ENCODE results near the gene WHRN.

The WHRN gene

DNA sequence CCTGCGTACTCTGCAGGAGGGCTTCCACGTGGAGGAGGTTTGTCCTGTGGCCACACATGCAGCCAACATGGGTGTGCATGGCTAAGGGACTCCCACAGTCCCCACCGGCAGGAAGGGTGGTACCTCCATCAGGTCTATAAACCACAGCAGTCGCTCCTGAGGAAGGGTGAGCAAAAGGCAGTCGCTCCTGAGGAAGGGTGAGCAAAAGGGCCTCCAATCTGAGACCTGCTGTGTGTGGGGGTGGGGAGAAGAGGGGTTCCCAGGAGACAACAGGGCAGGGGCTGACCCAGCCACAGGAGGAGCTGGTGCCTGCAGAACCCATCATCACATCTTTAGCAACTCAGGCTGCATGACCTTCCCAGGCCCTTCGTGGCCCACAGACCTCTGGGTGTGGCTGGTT, 87.2 kb downstream of the WHRN start:
- no peak for DNase-seq (ENCODE audit: low spot score)

DNA sequence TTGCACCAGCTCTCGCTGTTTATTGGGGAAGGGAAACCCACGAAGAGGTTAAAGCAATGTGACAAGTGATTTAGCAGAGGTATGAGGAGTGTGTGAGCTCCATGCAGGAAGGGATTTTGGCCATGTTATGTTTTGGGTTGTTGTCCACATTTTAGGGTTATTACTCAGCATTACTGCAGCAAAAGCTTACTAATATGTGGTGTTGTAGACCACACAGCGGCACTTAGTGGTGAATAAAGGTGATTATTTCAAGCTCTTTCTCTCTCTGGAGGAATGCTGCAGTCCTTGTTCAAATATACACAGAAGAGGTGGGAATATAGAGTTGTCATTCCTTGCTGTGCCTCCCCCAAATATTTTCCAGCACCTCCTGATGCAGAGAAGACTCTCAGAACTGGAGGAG, 87.8 kb downstream of the WHRN start:
- DNase-seq (ENCODE audit: low spot score) = no peak

DNA sequence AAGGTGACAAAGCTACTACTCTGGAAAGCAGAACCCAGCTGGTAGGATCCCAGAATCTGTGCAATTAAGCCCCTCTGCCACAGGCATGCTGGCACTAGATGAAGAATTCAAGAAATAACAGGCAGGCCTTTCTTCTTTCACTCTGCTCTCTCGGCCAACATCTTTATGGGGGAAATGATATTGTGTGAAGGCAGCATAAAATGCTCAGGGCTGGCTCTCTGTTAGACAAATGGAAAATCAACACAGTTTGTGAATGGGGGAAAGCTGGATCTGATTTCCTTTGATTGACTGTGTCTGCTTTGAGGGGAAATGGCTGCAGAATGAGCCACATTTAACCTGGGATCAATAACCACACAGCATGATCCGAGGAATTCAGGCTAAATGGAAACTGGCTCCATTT, 88.4 kb downstream of the WHRN start:
- no peak for DNase-seq (ENCODE audit: low spot score)

DNA sequence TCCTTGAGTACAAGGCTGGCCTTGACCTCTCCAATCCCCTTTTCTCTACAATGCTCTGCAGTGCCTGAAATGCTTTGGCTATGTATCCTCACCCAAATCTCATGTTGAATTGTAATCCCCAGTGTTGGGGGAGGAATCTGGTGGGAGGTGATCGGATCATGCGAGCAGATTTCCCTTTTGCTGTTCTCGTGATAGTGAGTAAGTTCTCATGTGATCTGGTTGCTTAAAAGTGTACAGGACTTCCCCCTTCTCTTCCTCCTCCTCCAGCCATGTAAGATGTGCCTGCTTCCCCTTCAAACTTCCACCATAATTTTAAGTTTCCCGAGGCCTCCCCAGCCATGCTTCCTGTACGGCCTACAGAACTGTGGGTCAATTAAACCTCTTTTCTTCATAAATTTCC, 89.0 kb downstream of the WHRN start:
- DNase-seq (ENCODE audit: low spot score) = no peak

DNA sequence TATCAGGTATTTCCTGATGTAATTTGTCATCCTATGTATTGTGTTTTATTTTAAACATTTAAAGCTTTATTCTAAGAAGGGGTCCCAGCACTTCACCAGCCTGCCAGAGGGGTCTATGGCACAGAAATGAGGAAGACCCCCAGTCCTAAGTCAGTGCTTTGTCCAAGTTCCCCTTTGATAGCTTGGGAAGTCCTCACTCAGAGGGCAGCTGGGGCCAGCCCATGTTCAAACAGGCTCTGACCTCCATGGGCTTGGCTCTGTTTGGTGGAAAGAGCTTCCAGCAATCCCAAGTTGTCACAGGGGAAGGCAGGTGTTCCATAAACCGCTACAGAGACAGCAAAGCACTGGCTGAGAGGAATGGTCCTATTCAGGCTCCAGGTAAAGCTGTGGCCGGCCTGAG, 90.9 kb downstream of the WHRN start:
- DNase-seq (ENCODE audit: low spot score) = no peak

DNA sequence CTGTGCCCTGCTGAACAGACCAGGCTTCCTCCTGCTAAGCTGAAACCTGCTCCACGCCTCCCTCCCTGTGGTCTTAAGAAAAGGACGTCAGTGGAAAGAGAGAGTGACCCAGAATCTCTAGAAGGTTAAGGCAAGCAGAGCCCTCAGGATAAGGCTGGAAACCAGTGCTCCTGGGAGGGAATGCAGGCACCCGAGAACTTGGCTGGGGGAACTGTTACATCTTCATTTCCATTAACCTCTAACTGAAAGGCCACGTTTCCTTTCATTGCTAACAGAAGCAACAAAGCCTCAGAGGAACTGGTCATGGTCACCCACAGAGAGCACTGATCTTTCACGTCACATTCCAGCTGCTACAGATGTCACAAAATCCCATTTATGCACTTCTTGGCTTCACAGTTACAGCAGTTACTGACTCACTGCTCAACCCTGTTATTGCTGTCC, 91.4 kb downstream of the WHRN start:
- DNase-seq (ENCODE audit: low spot score) = no peak

DNA sequence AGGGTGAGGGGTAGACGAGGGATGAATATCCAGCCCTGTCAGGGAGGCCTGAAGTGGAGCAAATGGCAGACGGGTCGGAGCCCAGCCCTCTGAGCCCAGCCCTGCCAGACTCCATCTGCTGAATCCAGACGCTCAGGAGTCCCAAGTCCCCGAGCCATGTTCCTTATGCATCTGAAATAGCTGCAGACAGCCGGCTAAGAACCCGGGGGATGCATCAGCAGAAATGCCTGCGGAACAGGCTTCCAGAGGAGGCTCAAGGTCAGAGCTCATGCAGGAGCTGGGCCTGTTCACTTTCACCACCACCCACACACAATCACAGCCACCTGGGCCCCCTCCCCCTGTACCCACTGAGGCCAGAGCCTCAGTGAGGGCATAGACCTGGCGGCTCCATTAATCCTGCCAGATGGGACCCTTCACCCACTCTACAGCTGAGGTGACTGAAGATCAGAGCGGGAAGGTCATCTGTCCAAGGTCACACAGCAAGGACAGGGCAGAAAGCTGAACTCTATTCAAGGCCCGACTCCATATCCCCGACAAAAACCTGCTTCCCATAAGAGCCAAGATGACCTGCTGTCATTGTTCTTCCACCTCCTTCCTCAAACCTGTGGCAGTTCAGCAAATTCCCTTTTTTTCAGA, 93.1 kb downstream of the WHRN start:
- no peak for DNase-seq (ENCODE audit: low spot score)

DNA sequence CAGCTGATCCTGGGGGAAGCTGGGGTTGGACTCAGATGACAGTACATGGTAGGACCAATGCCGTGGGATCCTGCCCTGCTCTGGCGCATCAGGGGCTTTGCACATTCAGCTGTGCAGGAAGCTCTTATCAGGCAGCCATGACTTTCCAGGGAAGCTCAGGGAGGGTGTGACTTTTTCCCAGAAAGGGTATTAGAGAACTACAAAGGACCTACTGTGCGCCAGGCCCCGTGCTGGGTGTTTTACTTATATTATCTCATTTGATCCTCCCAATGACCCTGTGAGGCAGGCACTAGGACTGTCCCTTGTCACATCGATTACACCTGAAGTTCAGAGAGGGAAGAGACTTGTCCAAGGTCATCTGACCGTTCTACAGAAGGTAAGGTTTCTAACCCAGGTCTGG, 93.8 kb downstream of the WHRN start:
- DNase-seq (ENCODE audit: low spot score) = no peak

DNA sequence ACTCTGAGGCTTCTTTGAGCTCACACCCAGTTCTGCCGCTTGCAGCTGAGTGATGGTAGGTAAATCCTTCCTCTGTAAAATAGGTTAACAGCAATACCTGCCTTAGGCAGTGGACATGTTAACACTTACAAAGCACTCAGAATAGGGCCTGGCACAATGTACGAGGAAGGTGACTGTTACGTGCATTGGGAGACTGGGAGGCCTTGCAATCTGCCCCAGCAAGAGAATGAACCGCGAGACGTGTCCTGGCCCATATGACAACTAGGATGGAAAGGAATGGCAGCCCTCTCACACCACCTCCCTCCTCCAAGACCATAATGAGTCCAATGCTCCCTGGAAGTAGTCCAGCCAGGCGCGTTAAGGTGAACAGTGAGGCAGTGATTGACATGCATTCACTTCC, 94.4 kb downstream of the WHRN start:
- DNase-seq (ENCODE audit: low spot score) = no peak

DNA sequence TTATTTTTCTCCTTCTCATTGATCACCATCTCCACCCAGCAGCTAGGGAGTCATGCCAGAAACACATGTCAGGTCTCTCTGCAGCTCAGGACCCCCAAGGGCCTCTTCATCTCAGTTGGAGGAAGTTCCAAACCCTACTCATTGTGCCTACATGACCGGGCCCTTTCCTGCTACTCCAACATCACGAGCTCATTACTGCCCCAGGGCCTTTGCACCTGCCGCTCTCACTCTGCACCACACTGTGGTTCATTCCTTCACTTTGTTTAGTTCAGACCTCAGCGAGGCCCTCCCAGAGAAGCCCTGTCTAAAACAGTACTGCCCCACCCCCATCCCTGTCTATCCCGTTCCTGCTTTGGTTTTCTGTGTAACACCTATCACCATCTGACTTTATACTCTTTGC, 95.4 kb downstream of the WHRN start:
- no peak for DNase-seq (ENCODE audit: low spot score)

DNA sequence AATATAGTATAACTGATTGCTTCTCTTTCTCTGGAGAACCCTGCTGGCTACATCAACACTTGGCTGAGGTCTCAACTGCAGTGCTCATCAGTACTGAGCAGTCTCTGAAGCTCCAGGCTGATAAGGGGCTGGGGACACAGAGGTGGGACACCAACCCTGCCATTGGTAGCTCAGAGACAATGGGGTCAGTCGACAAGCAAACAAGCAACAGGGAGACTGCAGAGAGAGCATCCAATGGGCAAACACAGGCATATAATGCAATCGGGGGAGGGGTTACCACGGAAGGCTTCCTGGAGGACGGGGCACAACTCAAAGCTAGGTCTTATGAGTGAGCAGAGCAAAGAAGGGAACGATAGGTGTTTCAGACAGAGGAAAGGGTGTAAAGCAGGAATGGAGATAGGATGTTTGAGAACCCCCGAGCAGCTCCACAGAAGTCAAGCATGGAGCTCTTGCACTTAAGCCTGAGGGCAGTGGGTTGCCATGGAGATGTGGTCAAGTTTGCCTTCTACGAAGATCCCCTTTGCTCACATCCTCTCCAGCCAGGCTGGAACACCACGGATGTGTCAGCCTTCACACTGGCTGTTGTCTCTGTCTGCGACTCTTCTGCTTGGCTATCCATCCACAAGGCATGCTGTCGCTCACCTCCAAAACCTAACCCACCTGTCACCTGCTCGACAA, 96.0 kb downstream of the WHRN start:
- no peak for DNase-seq (ENCODE audit: low spot score)

DNA sequence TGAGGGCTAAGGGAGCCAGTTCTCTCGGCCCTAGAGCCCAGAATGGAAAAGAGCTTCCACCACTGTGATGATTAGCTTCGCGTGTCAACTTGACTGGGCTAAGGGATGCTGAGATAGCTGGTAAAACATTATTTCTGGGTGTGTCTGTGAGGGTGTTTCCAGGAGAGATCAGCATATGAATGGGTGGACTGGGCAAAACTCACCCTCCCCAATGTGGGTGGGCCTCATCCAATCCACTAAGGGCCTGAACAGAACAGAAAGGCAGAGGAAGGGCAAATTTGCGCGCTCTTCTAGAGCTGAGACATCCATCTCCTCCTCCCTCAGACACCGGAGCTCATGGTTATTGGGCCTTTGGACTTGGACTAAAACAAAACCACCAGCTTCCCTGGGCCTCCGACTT, 96.6 kb downstream of the WHRN start:
- DNase-seq (ENCODE audit: low spot score) = no peak

DNA sequence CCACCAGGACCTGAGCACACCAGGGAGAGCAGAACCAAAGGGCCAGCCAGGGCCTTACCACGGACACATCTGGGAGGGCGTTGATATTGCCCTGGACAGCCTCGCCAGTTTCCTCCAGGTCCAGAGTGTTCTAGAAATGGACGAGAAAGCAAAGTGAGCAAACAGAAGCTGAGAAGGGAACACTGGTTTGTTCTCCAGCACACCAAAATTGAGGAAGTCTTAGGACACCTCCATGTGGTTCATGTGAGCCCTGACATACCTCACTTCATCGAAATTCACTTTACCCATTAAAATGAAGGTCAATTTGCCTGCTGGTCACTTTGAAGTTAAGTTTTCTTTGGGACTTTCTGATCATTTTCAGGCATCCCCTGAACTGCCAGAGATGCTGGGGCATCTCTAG, 97.4 kb downstream of the WHRN start:
- no peak for DNase-seq (ENCODE audit: low spot score)

DNA sequence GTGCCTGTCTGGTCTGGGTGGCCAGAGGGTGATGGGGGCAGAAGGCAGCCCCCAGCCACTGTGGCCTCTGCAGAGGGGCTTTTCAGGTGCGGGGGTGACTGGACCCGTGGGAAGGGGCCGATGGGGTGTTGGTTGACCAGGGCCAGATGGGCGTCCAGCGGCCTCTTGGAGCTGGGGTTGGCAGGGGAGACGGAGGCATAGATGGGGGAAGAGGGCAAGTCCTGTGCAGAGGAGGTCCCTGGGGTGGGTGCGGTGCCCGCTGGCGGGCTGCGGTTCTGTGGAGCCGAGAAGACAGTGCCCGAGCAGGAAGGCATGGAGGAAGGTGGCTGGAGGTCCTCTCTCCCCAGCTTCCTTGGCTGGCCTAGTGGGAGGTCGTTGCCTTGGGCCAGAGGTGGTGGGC, 98.8 kb downstream of the WHRN start:
- no peak for DNase-seq (ENCODE audit: low spot score)

DNA sequence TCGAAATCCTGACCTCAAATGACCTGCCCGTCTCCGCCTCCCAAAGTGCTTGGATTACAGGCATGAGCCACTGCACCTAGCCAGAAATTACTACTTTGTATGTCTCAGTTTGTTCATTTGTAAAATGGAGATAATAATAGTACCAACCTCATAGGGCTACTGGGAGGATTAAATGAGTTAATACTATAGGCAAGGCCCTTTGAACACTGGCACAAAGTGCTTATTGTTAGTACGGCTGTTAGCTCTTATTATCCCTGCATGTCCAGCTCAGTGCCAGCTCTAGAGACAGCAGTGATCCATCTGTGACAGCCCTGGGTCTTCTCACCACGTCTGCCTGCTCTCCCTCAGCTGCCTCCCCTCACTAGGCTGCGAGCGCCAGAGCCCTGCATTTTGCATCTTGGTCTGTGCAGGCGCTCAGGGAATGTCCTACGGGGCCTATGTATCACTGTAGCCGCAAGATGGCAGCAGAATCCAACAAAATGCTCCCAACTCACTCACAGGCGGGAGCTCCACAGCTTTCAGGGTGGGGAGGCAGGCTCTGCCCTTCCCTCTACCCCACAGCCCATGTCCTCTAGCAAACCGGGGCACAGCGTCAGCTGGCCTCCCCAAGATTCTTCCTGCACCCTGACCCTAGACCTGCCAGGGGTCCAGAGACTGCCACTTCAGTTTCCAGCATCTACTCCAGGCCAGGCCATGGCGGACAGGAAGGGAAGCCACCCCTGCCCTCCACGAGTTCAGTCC, 99.8 kb downstream of the WHRN start:
- DNase-seq (ENCODE audit: low spot score) = peak; percentile 86

DNA sequence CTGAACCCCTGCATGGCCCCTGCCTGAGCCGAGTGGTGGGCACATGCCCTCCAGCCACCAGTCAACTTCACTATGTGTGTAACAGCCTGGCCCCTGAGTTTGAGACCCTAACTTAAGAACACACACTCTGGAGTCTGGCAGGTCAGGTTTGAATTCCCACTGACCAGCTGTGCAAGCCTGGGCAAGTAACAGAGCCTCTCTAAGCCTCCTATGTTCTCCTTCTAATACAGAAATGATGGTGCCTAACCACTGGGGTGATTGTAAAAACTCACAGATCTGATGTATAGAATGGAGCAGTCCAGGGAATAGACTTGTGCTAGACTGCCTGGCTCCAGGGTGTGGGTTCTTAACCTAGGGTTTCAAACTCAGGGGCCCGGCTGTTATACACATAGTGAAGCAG, 100.7 kb downstream of the WHRN start:
- DNase-seq (ENCODE audit: low spot score) = no peak

DNA sequence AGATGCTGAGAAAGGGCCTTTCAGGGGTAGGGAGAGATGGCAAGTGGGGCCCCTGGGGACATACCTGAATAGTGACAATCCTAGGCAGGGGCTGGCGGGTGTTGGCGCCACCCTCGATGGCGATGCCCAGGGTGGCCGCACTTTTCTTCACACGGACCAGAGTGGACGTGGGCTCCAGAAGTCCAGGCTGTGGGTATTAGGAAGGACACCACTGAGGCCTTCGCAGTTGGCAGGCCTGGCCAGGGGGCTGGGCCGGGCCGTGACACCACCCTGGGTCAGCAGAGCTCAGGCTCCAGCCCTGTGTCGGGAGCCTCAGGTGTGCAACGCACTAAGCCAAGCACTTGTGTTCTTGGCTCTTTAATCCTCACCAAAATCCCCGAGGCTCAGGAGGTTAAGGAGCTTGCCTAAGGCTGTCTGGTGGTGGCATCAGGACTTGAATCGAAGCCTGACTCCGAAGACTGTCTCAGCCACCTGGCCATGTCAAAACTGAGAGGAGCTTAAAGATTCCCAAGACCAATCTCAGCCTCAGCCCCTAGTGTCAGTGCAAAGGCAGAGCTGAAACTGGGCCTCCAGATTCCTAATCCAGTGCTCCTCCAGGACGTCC, 102.0 kb downstream of the WHRN start:
- no peak for DNase-seq (ENCODE audit: low spot score)

DNA sequence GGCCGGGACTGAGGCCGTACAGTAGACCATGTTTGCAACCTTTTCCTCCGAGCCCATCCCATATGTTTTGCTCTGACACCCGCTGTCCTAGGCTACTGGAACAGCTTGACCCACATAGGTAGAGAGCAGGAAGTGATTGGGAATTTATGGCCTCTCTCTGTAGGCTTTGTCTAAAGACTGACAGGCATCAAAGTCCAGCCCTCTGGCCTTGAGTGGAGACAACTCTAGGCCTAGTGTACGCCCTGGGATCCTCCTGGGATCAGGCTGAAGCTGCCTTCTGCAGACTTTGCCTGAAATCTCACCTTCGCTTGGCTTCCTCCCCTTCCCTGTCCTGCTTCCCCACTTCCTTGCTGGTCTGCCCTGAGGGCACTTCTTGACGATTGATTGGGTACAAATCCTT, 103.9 kb downstream of the WHRN start:
- no peak for DNase-seq (ENCODE audit: low spot score)

DNA sequence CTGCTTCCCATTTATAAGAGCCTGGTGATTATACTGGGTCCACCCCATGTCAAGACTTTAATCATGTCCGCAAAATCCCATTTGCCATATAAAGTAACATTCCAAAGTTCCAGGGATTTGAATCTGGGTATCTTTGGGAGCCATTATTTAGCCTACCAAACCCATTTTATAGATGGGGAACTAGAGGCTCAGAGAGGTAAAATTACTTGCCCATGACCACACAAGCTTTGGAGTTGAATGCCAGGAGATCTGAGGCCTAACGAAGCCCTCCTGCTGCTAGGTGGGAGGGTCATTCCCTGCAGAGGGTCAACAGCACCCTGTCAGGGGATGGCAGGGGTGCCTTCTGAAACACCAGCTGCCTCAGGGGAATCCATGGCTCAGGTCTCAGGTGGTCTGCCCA, 104.5 kb downstream of the WHRN start:
- no peak for DNase-seq (ENCODE audit: low spot score)

DNA sequence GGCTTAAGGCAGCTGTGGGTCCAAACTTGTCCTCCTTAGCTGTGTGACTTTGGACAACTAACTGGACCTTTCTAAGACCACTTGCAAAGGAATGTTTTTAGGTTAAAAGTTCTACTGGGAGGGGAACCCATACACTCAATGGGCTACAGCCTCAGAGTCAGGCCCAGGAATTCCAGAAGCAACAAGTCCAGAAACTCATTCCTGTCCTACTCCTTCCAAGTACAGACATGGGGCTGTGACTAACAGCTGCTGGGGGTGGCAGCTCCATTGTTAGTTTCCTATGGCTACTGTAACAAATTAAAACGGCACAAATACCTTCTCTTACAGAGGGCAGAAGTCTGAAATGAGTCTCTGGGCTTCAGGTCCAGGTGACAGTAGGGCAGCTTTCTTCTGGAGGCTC, 105.1 kb downstream of the WHRN start:
- DNase-seq (ENCODE audit: low spot score) = no peak

DNA sequence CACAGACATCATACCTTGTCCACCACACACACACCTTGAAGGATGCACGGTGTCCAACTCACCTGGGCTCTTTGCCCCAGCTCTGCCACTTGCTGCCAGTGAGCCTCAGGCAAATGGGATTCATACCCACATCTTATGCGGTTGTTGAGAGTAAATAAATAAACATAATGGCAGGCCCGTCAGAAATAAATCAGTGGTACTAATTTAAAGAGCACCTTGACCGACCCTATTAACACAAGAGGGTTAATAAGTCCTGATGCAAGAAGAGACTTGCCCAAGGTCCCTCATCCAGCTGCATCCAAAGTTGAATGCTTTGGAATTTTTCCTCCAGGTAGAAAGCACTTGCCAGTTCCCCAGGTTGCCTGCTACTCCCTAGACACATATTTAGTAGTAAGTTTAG, 105.9 kb downstream of the WHRN start:
- DNase-seq (ENCODE audit: low spot score) = no peak

DNA sequence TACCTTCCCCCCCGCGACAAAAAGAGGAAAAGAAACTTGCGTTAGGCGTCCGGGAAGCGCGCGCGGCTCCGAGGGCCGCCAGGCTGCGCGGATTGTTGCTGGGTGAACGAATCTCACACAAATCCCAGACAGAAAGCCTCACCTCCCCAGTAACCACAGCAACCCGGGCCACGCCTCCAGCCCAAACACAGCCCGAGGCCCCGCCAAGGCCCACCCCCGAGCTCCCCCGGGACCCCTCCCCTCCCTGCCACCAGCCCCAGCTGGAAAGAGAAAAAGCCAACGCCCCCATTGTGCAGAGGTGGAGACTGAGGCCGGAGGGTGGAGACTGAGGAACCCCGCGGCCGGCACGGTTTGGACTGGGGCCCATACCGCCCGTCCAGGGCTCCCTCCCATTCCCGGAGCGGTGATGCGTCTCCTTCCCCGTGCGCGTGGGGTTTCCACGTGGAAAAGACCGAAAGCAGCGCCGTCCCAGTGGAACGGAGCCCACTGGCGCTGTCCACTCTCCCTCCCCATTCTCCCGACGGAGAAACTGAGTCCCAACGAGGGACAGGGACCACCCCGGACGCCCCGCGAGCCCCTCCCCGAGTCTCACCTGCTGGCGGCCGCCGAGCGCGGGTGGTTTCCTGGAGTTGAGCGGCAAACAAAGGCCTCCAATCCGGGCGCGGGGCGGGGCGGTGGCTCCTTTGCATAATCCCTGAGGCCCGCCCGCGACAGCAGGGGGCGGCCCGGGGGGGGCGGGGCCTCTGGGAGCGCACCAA, 107.2 kb downstream of the WHRN start:
- DNase-seq (ENCODE audit: low spot score) = peak; percentile 85

All from cerebellar cortex (tissue), 1 donor.